ENCODE results near the gene WDR5.

DNA sequence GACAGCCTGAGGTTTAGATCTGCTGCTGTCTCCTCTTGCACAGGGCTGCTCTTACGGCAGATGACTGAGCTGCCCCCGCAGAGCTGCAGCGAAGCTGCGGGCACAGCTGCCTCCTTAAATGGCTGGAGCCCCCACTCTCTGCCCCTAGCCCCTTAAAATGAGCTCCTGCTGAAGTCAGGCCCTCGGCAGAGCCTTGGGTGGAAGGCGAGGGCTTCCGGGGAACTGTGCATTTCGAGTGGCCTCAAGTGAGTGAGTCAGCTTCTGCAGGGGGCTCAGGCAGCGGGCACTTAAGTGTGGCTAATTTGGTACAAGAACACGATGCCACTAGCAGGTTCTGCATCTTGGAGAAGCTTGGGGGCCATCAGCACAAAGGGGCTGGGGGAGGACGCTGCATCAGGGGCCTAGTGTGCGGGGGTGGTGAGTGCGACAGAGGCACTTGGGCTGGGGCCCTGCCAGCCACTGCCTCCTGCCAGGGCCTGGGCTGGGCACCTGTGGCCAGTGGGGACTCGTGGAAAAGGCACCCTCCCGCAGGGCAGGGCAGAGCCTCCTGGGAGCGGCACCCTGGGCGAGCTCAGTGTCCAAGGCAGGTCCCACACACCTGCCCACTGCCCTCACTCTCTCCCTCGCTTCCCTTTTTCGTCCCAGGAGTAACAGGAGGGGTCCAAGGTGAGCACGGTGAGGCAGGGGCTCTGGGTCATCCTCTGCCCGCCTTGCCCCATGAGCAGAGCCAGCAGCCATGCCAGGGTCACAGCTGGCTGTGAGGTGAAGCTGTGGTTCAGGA is 57.3 kb downstream of the WDR5 start:
- no peak for TF ChIP-seq SP1 (IDR thresholded peaks at IDR 0.05)
- no peak for TF ChIP-seq L3MBTL2 (conservative IDR thresholded peaks at IDR 0.05)
- no peak for TF ChIP-seq FOXM1 (IDR thresholded peaks at IDR 0.05; ENCODE audit: borderline replicate concordance)
- TF ChIP-seq SUZ12 (IDR thresholded peaks at IDR 0.05) = no peak
- no peak for TF ChIP-seq LEF1 (IDR thresholded peaks at IDR 0.05; ENCODE audit: borderline replicate concordance)
- TF ChIP-seq, protein P1, sequence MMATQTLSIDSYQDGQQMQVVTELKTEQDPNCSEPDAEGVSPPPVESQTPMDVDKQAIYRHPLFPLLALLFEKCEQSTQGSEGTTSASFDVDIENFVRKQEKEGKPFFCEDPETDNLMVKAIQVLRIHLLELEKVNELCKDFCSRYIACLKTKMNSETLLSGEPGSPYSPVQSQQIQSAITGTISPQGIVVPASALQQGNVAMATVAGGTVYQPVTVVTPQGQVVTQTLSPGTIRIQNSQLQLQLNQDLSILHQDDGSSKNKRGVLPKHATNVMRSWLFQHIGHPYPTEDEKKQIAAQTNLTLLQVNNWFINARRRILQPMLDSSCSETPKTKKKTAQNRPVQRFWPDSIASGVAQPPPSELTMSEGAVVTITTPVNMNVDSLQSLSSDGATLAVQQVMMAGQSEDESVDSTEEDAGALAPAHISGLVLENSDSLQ (IDR thresholded peaks at IDR 0.05) = no peak
- no peak for TF ChIP-seq HDGF (IDR thresholded peaks at IDR 0.05; ENCODE audit: borderline replicate concordance)
- no peak for TF ChIP-seq NFRKB (IDR thresholded peaks at IDR 0.05)
- no peak for TF ChIP-seq FOXK2 (IDR thresholded peaks at IDR 0.05)
- no peak for TF ChIP-seq TARDBP (IDR thresholded peaks at IDR 0.05)
- TF ChIP-seq ELF4 (IDR thresholded peaks at IDR 0.05) = no peak
- TF ChIP-seq BHLHE40 (IDR thresholded peaks at IDR 0.05; ENCODE audit: borderline replicate concordance) = no peak
- TF ChIP-seq ARNT (IDR thresholded peaks at IDR 0.05) = no peak

All from HEK293T (cell line).